Midbrain (tissue), 1 donor: ENCODE data around the gene LOXL1.

Source experiments
- DNase-seq: peaks from one replicate; lab custom pipeline; 2025; lab: John Stamatoyannopoulos, UW

Gene LOXL1

GRCh38 chr15:73939138-73939537 is 12.9 kb downstream of the LOXL1 start:
- peak; percentile 14 for DNase-seq

DNA sequence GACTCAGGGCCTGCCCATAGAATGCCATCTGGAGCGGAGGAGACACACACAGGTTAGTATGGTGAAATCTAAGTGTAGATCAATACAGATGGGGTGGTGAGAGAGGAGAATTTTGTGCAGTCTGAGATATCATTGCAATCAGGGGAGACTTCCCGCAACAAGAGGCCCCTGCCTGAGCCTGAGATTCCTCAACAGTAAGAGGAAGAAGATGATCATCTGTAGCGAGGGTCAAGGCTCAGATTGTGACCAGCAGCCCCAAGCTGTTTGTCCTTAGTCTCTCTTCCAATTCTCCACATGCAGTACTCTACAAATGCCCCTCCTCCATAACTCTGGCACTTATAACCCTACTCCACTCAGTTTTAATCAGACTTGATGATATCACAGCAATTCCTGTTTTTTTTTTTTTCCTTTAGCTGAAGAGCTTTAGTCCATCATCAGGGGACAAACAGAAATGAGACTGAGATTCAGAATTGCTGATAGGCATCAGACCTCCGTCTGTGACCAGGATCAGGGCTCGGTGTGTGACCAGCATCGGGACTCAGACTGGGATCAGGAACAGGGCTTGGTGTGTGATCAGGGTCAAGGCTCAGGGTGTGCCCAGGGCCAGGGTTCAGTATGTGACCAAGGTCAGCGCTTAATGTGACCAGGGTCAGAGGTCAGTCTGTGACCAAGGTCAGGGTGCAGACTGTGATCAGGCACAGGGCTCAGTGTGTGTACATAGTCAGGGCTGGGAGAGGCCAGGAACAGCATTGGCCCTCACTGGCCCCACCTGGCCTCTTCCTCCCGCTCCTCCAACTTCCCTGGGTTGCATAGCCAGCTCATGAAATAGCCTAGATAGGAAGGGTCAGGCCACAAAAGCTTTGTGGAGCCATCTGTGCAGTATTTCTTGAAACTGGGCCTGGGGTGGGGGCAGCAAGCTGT is 14.1 kb downstream of the LOXL1 start:
- no peak for DNase-seq

- no peak for DNase-seq
Measured at GRCh38 chr15:73941044-73941443, 14.8 kb downstream of the LOXL1 start.

DNA sequence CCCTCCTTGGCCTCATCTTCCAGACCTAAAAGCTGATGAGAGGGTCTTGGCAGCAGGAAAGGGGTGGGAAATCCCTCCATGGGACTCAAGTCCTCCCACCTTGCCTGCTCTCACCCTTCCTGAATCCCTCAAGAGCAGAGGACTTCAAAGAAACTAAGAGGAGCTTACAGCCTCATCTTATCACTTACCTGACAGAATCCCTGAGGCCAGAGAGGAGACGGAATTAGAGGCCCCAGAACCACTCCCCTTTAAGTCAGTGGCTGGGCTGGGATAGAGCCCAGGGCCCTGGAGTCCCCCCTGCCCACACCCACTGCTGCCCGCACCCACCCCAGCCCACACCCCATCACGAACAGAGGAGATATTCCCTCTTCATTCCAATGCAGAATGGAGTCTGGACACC is 15.2 kb downstream of the LOXL1 start:
- no peak for DNase-seq

- DNase-seq, result no peak
Measured at GRCh38 chr15:73941871-73942635, 15.8 kb downstream of the LOXL1 start.

- no peak for DNase-seq
Measured at GRCh38 chr15:73942751-73943270, 16.5 kb downstream of the LOXL1 start.

DNA sequence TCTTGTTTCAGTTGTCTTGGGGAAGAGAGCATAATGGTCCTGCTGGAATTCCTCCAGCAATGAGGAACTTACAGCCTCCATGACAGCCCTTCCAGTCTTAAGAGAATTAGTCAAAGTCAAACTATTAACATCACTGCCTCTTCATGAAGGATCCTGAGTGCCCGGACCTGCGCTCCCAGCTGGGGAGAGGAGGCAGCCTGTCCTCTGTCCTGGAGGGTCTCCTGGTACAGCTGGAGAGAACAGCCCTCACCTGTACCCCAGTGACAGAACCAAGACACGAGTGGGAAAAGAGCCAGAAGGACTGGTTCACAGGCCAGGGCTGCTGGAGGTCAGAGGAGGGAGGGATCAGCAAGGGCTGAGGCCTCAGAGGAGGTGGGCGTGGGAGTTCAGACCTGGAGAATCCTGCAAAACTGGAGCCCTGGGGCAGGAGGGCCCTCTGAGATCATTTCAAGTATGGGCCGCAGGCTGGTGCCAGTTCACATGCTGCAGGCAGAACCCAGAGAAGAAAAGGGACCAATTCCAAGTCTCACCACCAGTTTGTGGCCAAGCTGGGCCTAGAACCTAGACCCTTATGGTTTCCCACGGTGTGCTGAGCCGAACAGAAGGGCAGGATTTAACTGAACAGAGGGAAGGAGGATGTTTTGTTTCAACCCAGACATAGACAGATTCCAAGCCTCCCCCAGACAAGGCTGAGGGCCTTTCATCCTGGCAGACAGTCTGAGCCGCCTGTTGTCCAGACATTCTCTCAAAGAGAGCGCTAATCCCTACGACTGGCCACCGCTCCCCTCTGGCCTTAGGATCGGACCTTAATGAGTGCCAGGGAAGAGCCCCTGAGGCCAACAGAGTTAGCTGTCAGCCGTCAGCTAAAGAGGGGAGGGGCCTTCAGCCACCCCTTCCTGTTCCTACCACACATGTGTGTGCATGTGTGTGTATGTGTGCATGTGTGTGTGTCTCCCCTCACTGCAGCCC is 18.2 kb downstream of the LOXL1 start:
- DNase-seq, result no peak

DNA sequence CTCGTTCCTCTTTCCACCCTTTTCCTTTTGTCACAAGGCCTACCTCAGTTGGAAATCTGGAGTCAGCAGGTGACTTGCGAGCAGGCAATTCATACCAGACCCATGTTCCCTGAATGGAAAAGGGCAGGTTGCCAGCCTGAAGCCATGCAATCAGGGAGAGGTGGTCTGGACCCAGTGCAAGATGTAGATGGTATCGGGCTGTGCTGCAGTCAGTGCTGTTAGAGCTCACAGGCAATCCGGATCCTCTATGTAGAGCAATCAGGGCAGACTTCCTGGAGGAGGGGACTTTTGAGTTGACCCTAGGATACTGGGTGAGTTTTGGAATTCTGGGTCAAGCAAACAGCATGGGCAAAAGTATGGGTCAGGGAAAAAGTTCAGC is 18.9 kb downstream of the LOXL1 start:
- DNase-seq, result no peak

- no peak for DNase-seq
Measured at GRCh38 chr15:73946046-73946721, 19.9 kb downstream of the LOXL1 start.

DNA sequence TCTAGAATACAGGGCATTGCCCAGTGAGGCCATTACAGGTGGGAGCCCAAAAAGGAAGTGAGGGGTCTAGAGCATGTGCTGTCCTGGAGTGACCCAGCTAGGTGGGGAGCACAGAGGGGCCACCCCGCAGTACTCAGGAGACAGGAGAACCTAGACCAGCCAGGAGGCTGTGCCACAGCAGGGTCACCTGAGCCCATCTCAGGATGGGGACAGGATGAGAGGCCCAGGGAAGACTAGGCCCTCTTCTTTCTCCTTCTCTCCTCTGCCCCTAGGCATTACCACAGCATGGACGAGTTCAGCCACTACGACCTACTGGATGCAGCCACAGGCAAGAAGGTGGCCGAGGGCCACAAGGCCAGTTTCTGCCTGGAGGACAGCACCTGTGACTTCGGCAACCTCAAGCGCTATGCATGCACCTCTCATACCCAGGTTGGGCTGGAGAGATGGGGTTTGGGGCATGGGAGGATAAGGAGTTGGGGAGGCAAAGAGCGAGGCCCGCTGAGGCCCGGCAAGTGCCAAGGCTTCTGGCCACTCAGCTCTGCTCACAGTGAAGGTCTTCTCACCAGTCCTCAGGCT is 20.6 kb downstream of the LOXL1 start:
- no peak for DNase-seq

DNA sequence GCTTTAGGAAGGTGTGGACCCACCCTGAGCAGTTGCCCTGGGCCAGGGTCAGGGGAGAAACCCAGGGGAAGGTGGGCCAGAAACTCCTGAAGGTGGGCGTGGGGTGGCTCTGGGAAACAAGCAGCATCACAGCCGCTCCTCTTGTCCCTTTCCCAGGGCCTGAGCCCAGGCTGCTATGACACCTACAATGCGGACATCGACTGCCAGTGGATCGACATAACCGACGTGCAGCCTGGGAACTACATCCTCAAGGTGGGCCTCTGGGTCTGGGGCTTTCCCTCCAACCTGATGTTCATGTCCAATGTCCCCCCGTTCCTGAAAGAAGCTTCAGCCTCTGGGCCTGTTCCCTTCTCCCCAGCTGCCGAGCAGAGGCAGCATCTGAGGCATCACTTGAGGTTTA is 21.4 kb downstream of the LOXL1 start:
- no peak for DNase-seq

DNA sequence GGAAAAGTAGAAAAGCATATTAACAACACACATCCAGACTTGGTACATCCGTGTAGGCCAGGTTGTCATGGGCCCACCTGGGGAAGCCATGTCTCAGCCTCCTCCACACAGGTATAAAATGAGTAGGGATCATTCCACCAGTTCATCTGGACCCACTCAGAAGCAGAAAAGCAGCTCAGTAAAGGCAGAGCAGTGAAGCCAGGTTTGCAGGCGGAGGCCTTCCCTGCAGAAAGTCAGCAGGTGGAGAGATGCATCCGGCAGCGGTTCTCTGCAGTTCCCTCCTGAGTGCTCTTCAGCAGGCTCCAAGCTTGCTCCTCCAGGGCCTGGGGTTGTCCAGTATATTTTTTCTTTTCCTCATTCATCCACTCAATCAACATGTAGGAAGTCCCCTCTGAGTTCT is 22.1 kb downstream of the LOXL1 start:
- no peak for DNase-seq

- no peak for DNase-seq
Measured at GRCh38 chr15:73948982-73949381, 22.7 kb downstream of the LOXL1 start.

DNA sequence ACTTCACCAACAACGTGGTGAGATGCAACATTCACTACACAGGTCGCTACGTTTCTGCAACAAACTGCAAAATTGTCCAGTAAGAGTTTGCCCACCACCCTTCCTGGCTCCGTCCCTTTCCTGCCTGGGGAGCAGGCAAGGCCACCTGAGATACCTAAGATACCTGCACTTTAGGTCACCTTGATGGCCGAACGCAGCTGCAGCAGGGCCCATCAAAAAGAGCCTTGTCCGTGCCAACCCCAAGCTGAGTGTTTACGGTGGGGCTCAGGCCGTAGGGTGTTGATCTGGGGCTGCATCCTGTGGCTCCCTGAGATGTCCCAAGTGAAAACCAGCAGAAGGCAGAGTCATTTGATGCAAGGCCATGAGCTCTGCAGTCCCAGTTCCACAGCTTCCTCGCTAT is 23.2 kb downstream of the LOXL1 start:
- no peak for DNase-seq

GRCh38 chr15:73950479-73950830 is 24.2 kb downstream of the LOXL1 start:
- DNase-seq, result no peak

GRCh38 chr15:73950831-73951561 is 24.7 kb downstream of the LOXL1 start:
- peak; percentile 91 for DNase-seq

GRCh38 chr15:73951601-73952000 is 25.3 kb downstream of the LOXL1 start:
- DNase-seq, result no peak

- DNase-seq, result no peak
Measured at GRCh38 chr15:73952171-73952912, 26.1 kb downstream of the LOXL1 start.

DNA sequence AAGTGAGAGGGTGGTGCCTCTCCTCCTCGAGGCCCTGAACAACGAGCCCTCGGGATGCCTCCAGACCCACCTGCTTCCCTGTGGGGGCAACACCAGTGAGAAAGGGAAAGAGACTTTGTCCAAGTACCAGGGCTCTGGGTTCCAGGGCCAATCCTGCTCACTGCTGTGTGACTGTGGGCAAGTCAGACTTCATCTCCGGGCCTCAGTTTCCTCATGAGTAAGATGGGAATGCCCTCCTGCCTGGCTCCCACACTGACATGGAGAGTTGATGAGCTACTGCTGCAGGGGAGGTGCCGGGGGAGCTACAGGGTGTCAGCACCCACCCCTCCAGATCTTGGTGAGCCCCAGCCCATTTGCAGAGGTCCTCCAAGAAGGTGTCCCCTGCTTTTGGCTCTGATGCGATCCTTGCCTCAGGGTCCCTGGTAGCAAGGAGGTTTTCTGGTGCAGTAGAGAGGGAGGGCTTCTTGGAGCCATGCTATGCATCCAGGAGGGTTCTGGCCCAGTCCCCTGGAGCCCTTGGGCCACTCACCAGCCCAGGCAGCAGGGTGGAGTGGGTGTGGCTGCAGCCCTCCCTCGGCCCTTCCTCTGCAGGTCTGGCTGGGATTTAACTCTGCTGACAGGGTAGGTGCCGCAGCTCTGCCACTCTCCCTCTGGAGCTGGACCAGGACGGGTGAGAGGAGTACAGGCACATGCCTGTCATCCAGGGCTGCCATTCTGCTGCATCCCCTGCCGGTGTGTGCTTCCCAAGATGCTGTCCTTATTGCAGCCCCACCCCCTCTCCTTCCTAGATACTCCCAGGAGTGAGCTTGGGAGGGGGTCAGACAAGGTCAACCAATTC is 26.9 kb downstream of the LOXL1 start:
- no peak for DNase-seq
